SK-N-MC (cell line): ENCODE measurements around the gene ASB2.
A peak's percentile ranks its signal among the peaks of the same experiment; 100 is the strongest.

Experiments used
- DNase-seq: peaks from one replicate; pipeline ENCODE4 v3.0.0-alpha.2; 2011; ENCODE audit warnings: low read depth, low spot score
- H3K27ac ChIP-seq: fragments of 200-600 bp; sonication (generic); 2 replicates; pipeline ENCODE4 v1.5.1; 2016; ENCODE audit warnings: mixed run types
- H3K36me3 ChIP-seq: fragments of 200-600 bp; sonication (generic); 2 replicates; pipeline ENCODE4 v1.6.1; 2017; ENCODE audit warnings: antibody characterized with exemption, low read length, mixed read lengths; ENCODE audit not compliant: insufficient read depth
- H3K4me3 ChIP-seq: fragments of 200-600 bp; sonication (generic); 2 replicates; pipeline ENCODE4 v1.5.1; 2016
- H3K9ac ChIP-seq: fragments of 200-600 bp; sonication (generic); 2 replicates; pipeline ENCODE4 v1.8.0; 2017; ENCODE audit warnings: mixed run types, mixed read lengths; ENCODE audit not compliant: insufficient read length
- H3K9me3 ChIP-seq: fragments of 200-600 bp; sonication (generic); 2 replicates; pipeline ENCODE4 v1.6.1; 2017; ENCODE audit warnings: low read depth, mild to moderate bottlenecking, antibody characterized with exemption, low read length, moderate library complexity, mixed read lengths
- EZH2 ChIP-seq: fragments of 200-600 bp; sonication (generic); IDR thresholded peaks from one replicate; pipeline ENCODE4 v1.6.1; 2017; ENCODE audit warnings: antibody characterized with exemption
- FOXP2 ChIP-seq: optimal IDR thresholded peaks from 2 replicates; pipeline ENCODE3; 2011; ENCODE audit warnings: mild to moderate bottlenecking, moderate library complexity; ENCODE audit not compliant: insufficient read depth; ENCODE audit errors: extremely low read length, control extremely low read depth
- POLR2AphosphoS5 ChIP-seq: IDR thresholded peaks from 2 replicates; pipeline ENCODE4 v1.6.1; 2012; ENCODE audit warnings: mild to moderate bottlenecking, low read depth, low read length, borderline replicate concordance

Gene ASB2, protein sequence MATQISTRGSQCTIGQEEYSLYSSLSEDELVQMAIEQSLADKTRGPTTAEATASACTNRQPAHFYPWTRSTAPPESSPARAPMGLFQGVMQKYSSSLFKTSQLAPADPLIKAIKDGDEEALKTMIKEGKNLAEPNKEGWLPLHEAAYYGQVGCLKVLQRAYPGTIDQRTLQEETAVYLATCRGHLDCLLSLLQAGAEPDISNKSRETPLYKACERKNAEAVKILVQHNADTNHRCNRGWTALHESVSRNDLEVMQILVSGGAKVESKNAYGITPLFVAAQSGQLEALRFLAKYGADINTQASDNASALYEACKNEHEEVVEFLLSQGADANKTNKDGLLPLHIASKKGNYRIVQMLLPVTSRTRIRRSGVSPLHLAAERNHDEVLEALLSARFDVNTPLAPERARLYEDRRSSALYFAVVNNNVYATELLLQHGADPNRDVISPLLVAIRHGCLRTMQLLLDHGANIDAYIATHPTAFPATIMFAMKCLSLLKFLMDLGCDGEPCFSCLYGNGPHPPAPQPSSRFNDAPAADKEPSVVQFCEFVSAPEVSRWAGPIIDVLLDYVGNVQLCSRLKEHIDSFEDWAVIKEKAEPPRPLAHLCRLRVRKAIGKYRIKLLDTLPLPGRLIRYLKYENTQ

DNA sequence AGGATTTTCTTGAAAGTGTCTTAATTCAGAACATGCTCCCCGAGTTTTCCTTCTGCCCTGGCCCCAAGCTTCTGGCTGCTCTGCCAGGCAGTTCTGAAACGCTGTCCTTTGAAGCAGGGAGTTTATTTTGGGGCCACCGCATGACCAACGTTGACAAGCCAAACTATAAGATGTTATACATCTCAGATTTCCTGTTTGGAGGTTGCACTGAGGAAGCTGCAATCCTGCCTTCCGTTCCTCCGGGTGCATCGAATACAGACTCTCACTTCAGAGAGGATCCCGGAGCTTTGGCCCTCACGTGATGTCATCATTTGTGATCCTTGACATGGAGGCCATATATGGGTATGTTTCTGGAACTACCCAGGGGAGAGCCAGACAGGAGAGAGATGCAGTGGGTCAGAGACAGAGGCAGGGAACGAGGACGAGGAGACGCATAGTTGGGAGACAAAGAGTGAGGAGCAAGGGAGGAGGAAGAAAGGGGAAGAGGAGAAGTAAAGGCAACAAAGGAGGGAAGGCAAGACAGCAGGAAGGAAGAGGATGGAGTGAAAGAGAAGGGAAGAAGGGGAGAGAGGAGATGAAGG, at the start of gene ASB2:
ASB2 (minus strand) TSS at position 94 of the 581 bp plus-strand sequence. CDS start 12,031 bp downstream, outside the sequence.
- no peak for DNase-seq
- no peaks in the 10 kb centered on the region for H3K9me3 ChIP-seq
- no peaks in the 10 kb centered on the region for H3K36me3 ChIP-seq
- H3K9ac ChIP-seq, result no peak within 1 kb of the TSS
- no peak for TF ChIP-seq FOXP2
- no peak for TF ChIP-seq EZH2
- TF ChIP-seq POLR2AphosphoS5, result no peak
- no peak within 1 kb of the TSS for H3K27ac ChIP-seq
- H3K4me3 ChIP-seq, result no peak within 1 kb of the TSS

DNA sequence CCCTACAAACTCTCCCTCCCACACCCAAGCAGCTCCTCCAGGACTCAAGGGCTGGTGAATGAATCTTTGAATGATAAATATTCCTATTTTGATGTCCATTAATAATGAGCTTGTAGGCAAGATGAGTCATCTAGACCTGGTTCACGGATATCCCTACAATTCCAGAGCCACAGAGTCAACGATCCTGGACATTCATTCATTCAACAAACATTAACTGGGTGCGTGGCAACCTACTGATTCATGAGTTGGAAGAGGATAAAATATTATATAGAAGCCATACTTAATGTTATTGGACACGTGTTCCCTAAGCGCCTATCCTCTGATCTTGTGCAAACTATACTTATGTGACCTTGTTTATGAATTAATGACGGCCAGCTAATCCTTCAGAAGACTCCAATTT, 49.4 kb upstream of the ASB2 start:
- H3K9ac ChIP-seq, result no peak overlapping the region
- no peak overlapping the region for H3K27ac ChIP-seq
- no peaks in the 10 kb centered on the region for H3K36me3 ChIP-seq
- H3K4me3 ChIP-seq, result peak overlapping the region; percentile 88
- TF ChIP-seq EZH2 (no peak), FOXP2 (no peak), POLR2AphosphoS5 (no peak)
- no peaks in the 10 kb centered on the region for H3K9me3 ChIP-seq
- DNase-seq, result no peak

- DNase-seq, result no peak
- TF ChIP-seq EZH2, result no peak
- TF ChIP-seq FOXP2, result no peak
- no peak for TF ChIP-seq POLR2AphosphoS5
- no peak overlapping the region for H3K9ac ChIP-seq
- H3K36me3 ChIP-seq, result no peaks in the 10 kb centered on the region
- no peak overlapping the region; the same call in 1 of the 2 replicates for H3K27ac ChIP-seq
- no peaks in the 10 kb centered on the region for H3K9me3 ChIP-seq
- H3K4me3 ChIP-seq, result no peak overlapping the region
Observed at GRCh38 chr14:94024549-94024948, 48.2 kb upstream of the ASB2 start.

GRCh38 chr14:94022532-94023411, 46.4 kb upstream of the ASB2 start:
- no peaks in the 10 kb centered on the region for H3K36me3 ChIP-seq
- H3K27ac ChIP-seq, result no peak overlapping the region
- no peaks in the 10 kb centered on the region for H3K9me3 ChIP-seq
- no peak for TF ChIP-seq FOXP2
- no peak for TF ChIP-seq POLR2AphosphoS5
- TF ChIP-seq EZH2, result no peak
- no peak for DNase-seq
- H3K4me3 ChIP-seq, result no peak overlapping the region
- no peak overlapping the region for H3K9ac ChIP-seq

- Histone ChIP-seq H3K27ac (no peak overlapping the region), H3K9me3 (no peaks in the 10 kb centered on the region), H3K36me3 (no peaks in the 10 kb centered on the region), H3K9ac (no peak overlapping the region), H3K4me3 (no peak overlapping the region)
- DNase-seq, result no peak
- no peak for TF ChIP-seq POLR2AphosphoS5
- TF ChIP-seq FOXP2, result no peak
- no peak for TF ChIP-seq EZH2
Observed at GRCh38 chr14:94021416-94022157, 45.2 kb upstream of the ASB2 start.

DNA sequence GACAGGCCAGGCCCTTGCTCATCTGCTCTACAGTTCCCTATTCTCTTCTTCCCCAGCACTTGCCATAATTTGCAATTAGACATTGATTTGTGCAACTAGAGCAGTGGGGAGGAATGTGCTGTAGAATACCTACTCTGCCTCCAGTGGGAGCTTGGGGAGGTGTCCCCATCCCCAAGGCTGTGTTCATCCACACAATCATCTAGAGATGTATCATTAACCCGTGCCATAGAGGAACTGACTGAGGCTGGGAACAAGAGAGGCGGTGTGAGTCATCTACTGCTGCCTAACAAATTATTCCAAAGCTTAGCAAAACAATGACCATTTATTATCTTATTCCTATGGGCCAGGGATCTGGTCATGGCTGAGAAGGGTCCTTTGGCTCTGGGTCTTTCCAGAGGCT, 44.6 kb upstream of the ASB2 start:
- H3K9me3 ChIP-seq, result no peaks in the 10 kb centered on the region
- H3K9ac ChIP-seq, result no peak overlapping the region
- no peaks in the 10 kb centered on the region for H3K36me3 ChIP-seq
- no peak for DNase-seq
- no peak overlapping the region for H3K27ac ChIP-seq
- no peak for TF ChIP-seq POLR2AphosphoS5
- no peak for TF ChIP-seq FOXP2
- TF ChIP-seq EZH2, result no peak
- H3K4me3 ChIP-seq, result no peak overlapping the region

DNA sequence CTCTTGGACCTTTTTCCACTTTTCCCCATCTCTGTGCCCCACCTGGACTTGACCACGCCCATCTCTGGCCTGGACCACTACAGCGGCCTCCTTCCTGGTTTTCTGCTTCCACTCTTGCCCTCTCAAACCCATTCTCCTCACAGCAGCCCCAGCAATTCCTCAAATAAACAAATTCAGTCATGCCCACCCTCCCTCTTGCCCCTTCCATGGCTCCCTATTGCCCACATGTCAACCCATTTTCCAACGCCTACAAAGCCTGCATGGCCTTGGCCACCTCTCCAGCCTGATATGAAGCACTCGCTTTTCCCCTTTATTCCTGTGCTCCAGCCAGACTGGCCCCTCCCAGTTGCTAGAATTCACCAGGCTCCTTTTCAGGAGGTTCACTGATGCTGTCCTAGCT, 43.9 kb upstream of the ASB2 start:
- H3K27ac ChIP-seq, result no peak overlapping the region
- H3K9ac ChIP-seq, result no peak overlapping the region
- DNase-seq, result no peak
- H3K36me3 ChIP-seq, result no peaks in the 10 kb centered on the region
- no peaks in the 10 kb centered on the region for H3K9me3 ChIP-seq
- TF ChIP-seq POLR2AphosphoS5, result no peak
- no peak for TF ChIP-seq FOXP2
- TF ChIP-seq EZH2, result no peak
- no peak overlapping the region for H3K4me3 ChIP-seq
